ENCODE results near the gene ZNF728.
"Not testable (repeated sequence)": the region's sequence is repeated elsewhere in the genome, so short reads cannot be mapped to it uniquely, and the experiment has no call there.

Gene ZNF728

GRCh38 chr19:23002690-23003422 is at the start of gene ZNF728:
TSS of gene ZNF728 (minus strand) at chr19:23003176. CDS start at chr19:23003030, 146 bp downstream.
- DNase-seq (ENCODE audit: low read depth): no peak

- no peak for DNase-seq (ENCODE audit: low read depth)
Measured at GRCh38 chr19:23052349-23052748, 49.4 kb upstream of the ZNF728 start.

- DNase-seq (ENCODE audit: low read depth): no peak
Measured at GRCh38 chr19:23049256-23049655, 46.3 kb upstream of the ZNF728 start.

- no peak for DNase-seq (ENCODE audit: low read depth)
Measured at GRCh38 chr19:23046743-23047142, 43.8 kb upstream of the ZNF728 start.

- no peak for DNase-seq (ENCODE audit: low read depth)
Measured at GRCh38 chr19:23033721-23034120, 30.7 kb upstream of the ZNF728 start.

GRCh38 chr19:23015660-23016059 is 12.7 kb upstream of the ZNF728 start:
- no peak for DNase-seq (ENCODE audit: low read depth)

GRCh38 chr19:22994957-22995356 is 8.0 kb downstream of the ZNF728 start:
- not testable (repeated sequence) for DNase-seq (ENCODE audit: low read depth)

GRCh38 chr19:22976248-22976647 is 26.7 kb downstream of the ZNF728 start:
- DNase-seq (ENCODE audit: low read depth): no peak

- DNase-seq (ENCODE audit: low read depth): not testable (repeated sequence)
Measured at GRCh38 chr19:22975546-22976136, 27.3 kb downstream of the ZNF728 start.

- DNase-seq (ENCODE audit: low read depth): no peak
Measured at GRCh38 chr19:22945560-22945959, 57.4 kb downstream of the ZNF728 start.

- no peak for DNase-seq (ENCODE audit: low read depth)
Measured at GRCh38 chr19:22935151-22935550, 67.8 kb downstream of the ZNF728 start.

- not testable (repeated sequence) for DNase-seq (ENCODE audit: low read depth)
Measured at GRCh38 chr19:22927576-22927975, 75.4 kb downstream of the ZNF728 start.

- DNase-seq (ENCODE audit: low read depth): not testable (repeated sequence)
Measured at GRCh38 chr19:22925181-22925580, 77.8 kb downstream of the ZNF728 start.

Measured in fibroblast of the conjunctiva (primary cell).